SK-N-MC (cell line): Measurements from ENCODE around the gene STRADA.

ENCODE experiments used
- EZH2 ChIP-seq: fragments of 200-600 bp; sonication (generic); IDR thresholded peaks from one replicate; pipeline ENCODE4 v1.6.1; 2017; ENCODE audit warnings: antibody characterized with exemption
- POLR2AphosphoS5 ChIP-seq: IDR thresholded peaks from 2 replicates; pipeline ENCODE4 v1.6.1; 2012; ENCODE audit warnings: mild to moderate bottlenecking, low read depth, low read length, borderline replicate concordance

DNA sequence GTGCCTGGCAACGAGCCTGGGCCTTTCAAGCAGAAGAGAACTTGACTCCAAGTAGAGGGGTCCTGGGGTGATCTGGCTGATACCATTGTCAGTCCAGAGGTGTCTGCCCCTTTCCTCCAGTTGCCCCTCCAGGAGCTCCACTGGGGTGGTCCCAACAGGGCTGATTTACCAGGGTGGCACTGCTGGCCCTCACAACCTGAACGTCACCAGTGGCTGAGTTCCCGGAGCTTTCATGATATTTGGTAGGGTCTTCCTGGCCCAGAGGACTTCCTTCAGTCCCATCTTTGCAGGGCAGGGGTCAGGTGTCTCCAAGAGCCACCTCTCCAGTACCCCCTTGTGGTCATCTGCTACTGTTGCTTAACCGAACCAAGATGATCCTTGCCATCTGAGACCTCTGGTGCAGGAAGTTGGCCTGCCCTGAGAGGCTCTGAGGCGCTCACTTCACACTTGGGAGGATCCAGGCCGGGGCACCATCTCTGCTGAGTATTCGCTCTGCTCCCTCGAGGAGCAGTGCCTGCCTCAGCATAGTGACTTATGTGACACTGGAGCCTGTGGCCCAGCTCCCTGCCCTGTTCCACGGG is 45.1 kb downstream of the STRADA start:
- TF ChIP-seq EZH2 (no peak), POLR2AphosphoS5 (no peak; the same call in 1 of the 2 replicates)
